Upper lobe of left lung (tissue), 4 donors: Measurements from ENCODE around the gene TGFBR3.

Experiments used
- CTCF ChIP-seq, 6 experiments: fragments of 450-650 bp in 4 of 6; fragments of 200-600 bp in 2 of 6; sonication (generic) in 2 of 6; IDR thresholded peaks; one replicate each; pipeline ENCODE4 v1.5.1; 2016 to 2019; ENCODE audit warnings: antibody characterized with exemption in 6 of 6
- POLR2A ChIP-seq, 4 donors: fragments of 450-650 bp; IDR thresholded peaks; one replicate each; pipeline ENCODE4 v1.5.1; 2016 to 2017; ENCODE audit warnings: antibody characterized with exemption in 4 of 4, mild to moderate bottlenecking in 2 of 4

GRCh38 chr1:91746728-91747338 is 139.1 kb downstream of the TGFBR3 start:
- TF ChIP-seq CTCF (IDR thresholded peaks at IDR 0.05) (no peak), POLR2A (IDR thresholded peaks at IDR 0.05) (no peak)
